NB4 (cell line): ENCODE measurements around the gene UST.

ENCODE experiments used
- CTCF ChIP-seq: IDR thresholded peaks from one replicate; pipeline ENCODE4 v1.5.1; 2012; ENCODE audit warnings: low read depth, low read length
- POLR2A ChIP-seq: IDR thresholded peaks from 2 replicates; pipeline ENCODE4 v1.6.1; 2011; ENCODE audit warnings: mild to moderate bottlenecking; ENCODE audit not compliant: insufficient read length; ENCODE audit errors: extremely low read depth

GRCh38 chr6:148805777-148806176 lies 58.9 kb downstream of the UST start:
- TF ChIP-seq CTCF = no peak
- no peak for TF ChIP-seq POLR2A
